Smooth muscle cell of bladder (primary cell): Measurements from ENCODE around the gene TEFM. TPM values are rescaled to one million over a fixed set of nuclear protein-coding genes. Genes with fewer than 3 reads are reported as not detected.

Experiments used
- total RNA-seq: library from RNA; depleted of rRNA; stranded (reverse); fragments of >200 nt; gene quantifications from 2 replicates; pipeline ENCODE4 v1.2.3, GENCODE V29; 2014

TEFM gene, protein sequence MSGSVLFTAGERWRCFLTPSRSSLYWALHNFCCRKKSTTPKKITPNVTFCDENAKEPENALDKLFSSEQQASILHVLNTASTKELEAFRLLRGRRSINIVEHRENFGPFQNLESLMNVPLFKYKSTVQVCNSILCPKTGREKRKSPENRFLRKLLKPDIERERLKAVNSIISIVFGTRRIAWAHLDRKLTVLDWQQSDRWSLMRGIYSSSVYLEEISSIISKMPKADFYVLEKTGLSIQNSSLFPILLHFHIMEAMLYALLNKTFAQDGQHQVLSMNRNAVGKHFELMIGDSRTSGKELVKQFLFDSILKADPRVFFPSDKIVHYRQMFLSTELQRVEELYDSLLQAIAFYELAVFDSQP
- total RNA-seq = 6.8 and 10.2 TPM in 2 replicates

DNA sequence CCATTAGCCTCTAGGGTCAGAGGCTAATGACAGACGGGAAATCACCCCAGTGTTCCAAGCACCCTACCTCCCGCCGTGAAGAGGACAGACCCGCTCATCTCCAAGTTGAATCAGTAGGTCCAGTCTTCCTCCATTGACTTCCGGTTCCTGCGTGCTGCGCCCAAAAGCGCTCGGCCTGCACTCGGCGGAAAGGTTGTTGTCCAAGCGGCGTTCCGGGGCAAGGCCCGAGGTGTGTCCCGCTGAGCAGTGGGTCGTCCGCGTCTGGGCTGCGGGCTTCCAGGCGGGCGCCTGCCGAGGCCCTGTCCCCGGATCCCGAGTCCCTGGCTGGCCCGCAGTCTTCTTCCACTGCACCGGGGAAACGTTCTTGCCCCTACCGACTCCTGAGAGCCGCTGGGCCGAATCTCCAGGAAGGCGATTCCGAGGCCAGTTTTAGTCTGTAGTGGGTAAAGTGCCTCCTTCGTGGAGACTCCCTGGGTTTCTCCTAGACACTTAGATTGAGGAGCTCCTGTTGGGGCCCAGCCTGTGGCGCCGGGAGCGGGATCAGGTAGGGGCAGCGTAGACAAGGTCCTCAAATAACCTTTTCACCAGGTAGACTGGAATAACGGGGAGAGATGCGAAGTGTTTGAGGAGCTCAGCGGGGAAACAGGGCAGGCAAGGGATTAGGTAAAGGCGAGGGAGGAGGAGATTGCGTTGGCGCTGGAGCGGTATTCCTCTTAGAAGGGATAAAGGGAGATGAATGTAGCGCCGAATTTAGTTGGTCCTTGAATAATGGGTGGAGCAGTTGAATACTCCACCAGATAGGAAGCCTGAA lies at the start of gene TEFM:
Gene TEFM (minus strand): TSS at position 138 of the 811 bp plus-strand sequence. CDS start 40 bp downstream, at position 98.

GRCh38 chr17:30921544-30922196 lies 15.6 kb upstream of the TEFM start, which contains the start of gene ADAP2:
TSS of gene ADAP2 (plus strand) at chr17:30921945. CDS start at chr17:30922015, 70 bp downstream.

Other genes starting within 250 kb of the TEFM start
- 9.5 and 9.9 TPM in 2 replicates for gene CRLF3, start 81.5 kb downstream of the TEFM start, total RNA-seq
- gene ATAD5, start 74.3 kb downstream of the TEFM start, total RNA-seq = 0.43 and 0.55 TPM in 2 replicates
- gene ADAP2, start 15.7 kb upstream of the TEFM start, total RNA-seq = 0.57 and 0.83 TPM in 2 replicates
- 9.7 and 11.3 TPM in 2 replicates for gene RNF135, start 64.8 kb upstream of the TEFM start, total RNA-seq
- 42.8 and 46.8 TPM in 2 replicates for gene NF1, start 188.7 kb upstream of the TEFM start, total RNA-seq